HCT116 (cell line): ENCODE data around the gene BRSK1.

Experiments
- CEBPB ChIP-seq: IDR thresholded peaks from 2 replicates; pipeline ENCODE4 v1.6.1; 2012; ENCODE audit warnings: low read depth
- CTCF ChIP-seq, 3 experiments: fragments of 200-600 bp in 1 of 3; sonication (generic) in 1 of 3; IDR thresholded peaks in 2 of 3; conservative IDR thresholded peaks in 1 of 3; 2 replicates each; pipeline ENCODE4 v1.5.1; 2012 to 2017; ENCODE audit warnings: low read depth in 2 of 3, low read length in 2 of 3, antibody characterized with exemption in 1 of 3, borderline replicate concordance in 1 of 3, control low read depth in 1 of 3, mild to moderate bottlenecking in 1 of 3, mixed read lengths in 1 of 3, mixed run types in 1 of 3, moderate library complexity in 1 of 3; ENCODE audit not compliant: insufficient read depth in 1 of 3
- EZH2 ChIP-seq: fragments of 200-600 bp; sonication (generic); IDR thresholded peaks from 2 replicates; pipeline ENCODE4 v1.6.1; 2017; ENCODE audit warnings: antibody characterized with exemption, mixed run types

- TF ChIP-seq EZH2 = no peak
- no peak for TF ChIP-seq CEBPB
- TF ChIP-seq CTCF (IDR thresholded peaks at IDR 0.05 in 2 of 3, conservative IDR thresholded peaks at IDR 0.05 in 1 of 3; ENCODE audit: borderline replicate concordance in 1 of 3, insufficient read depth in 1 of 3, low read depth in 2 of 3, low read length in 2 of 3) = no peak
These were observed 36.0 kb downstream of the BRSK1 start for GRCh38 chr19:55319785-55320184.
